OCI-LY1 (cell line): ENCODE results near the gene SLC29A3.

Experiments used
- CTCF ChIP-seq: fragments of 200-600 bp; sonication (generic), shearing (Covaris generic); IDR thresholded peaks from 2 replicates; pipeline ENCODE4 v1.5.1; 2017; ENCODE audit warnings: mild to moderate bottlenecking, antibody characterized with exemption, low read length, moderate library complexity, mixed read lengths
- EZH2 ChIP-seq: fragments of 200-600 bp; sonication (generic), shearing (Covaris generic); IDR thresholded peaks from 2 replicates; pipeline ENCODE4 v1.8.0; 2017; ENCODE audit warnings: borderline replicate concordance, mixed run types, mild to moderate bottlenecking, antibody characterized with exemption, low read length, moderate library complexity, mixed read lengths

GRCh38 chr10:71276873-71277272, 42.2 kb upstream of the SLC29A3 start:
- TF ChIP-seq CTCF (no peak), EZH2 (no peak)
